ENCODE data around the gene HLA-DPB1.
A peak's percentile ranks its signal among the peaks of the same experiment; 100 is the strongest.
"Not testable (repeated sequence)": the region's sequence is repeated elsewhere in the genome, so short reads cannot be mapped to it uniquely, and the experiment has no call there.

The HLA-DPB1 gene

GRCh38 chr6:33075568-33076405 lies at the start of gene HLA-DPB1:
Gene HLA-DPB1, plus strand, starts transcription at chr6:33075990. Its CDS starts 52 bp downstream, at chr6:33076042.
- peak; percentile 28 for DNase-seq (ENCODE audit: low spot score)

GRCh38 chr6:33028220-33028849 lies 47.5 kb upstream of the HLA-DPB1 start:
- no peak for DNase-seq (ENCODE audit: low spot score)

- no peak for DNase-seq (ENCODE audit: low spot score)
Measured at GRCh38 chr6:33029328-33030184, 46.2 kb upstream of the HLA-DPB1 start.

- no peak for DNase-seq (ENCODE audit: low spot score)
Measured at GRCh38 chr6:33030245-33030644, 45.5 kb upstream of the HLA-DPB1 start.

- DNase-seq (ENCODE audit: low spot score): no peak
Measured at GRCh38 chr6:33034554-33034953, 41.2 kb upstream of the HLA-DPB1 start.

DNA sequence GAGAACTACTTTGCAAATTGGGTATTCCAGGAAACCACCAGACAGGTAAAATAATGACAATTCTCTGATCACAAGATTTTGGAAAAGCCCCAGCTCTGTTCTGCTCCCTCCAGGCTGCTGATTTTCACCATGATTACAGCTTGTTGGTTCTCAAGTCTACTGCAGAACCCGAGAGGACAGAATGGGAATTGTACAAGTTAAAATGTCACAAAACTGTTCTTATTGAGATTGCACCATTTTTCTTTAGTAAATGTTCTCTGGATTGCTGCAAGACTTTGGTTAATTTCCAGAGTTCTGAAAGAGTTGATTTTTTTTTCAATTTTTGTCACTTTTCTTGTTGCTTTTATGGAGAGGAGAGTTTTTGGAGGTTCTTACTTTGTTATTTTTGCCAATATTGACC lies 39.3 kb upstream of the HLA-DPB1 start:
- DNase-seq (ENCODE audit: low spot score): no peak

- DNase-seq (ENCODE audit: low spot score): no peak
Measured at GRCh38 chr6:33040157-33040556, 35.6 kb upstream of the HLA-DPB1 start.

DNA sequence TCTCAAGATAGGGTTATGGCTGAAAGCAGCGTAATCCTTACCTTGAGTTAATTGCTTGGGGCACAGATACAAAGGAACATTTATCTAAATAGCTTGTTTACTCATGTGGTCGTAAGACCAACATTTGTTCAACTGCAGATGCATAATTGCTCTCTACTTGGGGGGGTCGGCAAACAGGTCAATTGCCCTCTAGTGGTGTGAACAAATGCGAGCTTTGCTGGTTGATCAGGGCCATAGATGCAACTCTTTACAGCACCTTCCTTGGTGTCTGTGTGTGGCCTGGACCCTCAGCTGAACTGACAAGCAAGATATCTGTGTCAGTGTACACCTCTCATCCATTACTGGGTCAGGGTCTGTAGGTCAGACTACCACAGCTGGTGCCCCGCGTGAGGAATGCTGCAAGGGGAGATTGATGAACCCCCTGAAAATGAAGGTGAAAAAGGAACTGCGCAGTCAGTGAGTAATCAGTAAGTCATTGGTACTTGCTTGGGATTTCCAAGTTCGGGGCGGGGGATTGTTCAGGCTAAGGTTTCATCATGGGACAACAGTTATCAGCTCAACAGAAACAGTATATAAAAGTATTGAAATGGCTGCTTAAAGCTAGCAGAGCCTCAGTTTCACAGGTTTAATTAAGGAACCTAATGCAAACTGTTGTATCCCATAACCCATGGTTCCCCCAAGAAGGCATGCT lies 26.3 kb upstream of the HLA-DPB1 start:
- no peak for DNase-seq (ENCODE audit: low spot score)

DNA sequence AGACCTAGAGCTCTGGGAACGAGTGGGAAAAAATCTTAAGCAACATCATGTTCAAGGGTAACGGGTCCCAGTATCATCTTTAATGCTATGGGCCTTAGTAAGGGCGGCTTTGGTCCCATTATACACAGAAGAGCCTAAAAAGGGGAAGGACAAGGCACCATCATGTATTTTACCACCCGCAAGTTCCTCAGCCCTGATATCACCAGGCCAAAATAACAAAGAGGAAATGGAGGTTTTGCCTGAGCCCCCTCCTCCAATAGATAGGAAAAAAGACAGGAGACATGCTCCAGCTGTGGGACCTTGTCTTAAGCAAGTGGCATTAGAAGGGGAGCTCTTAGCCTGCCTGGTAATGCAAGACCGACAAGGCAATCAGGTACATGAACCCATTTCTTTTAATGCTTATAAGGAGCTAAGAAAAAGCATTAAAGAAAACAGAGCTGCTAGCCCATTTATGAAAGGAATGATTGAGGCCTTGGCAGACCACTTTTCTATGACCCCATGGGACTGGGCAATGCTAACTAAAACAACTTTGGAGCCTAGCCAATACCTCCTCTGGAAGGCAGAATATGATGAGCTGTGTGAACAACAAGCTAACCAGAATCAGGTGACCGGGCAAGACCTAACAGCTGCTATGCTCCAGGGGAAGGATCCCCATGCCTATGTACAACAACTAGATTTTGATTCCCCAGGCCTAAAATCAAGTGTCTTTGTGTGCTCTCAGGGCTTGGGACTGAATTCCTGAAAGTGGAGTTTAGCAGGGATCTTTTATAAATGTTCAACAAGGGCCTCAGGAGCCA lies 25.6 kb upstream of the HLA-DPB1 start:
- DNase-seq (ENCODE audit: low spot score): no peak

- no peak for DNase-seq (ENCODE audit: low spot score)
Measured at GRCh38 chr6:33052627-33053026, 23.2 kb upstream of the HLA-DPB1 start.

- DNase-seq (ENCODE audit: low spot score): no peak
Measured at GRCh38 chr6:33053230-33053629, 22.6 kb upstream of the HLA-DPB1 start.

DNA sequence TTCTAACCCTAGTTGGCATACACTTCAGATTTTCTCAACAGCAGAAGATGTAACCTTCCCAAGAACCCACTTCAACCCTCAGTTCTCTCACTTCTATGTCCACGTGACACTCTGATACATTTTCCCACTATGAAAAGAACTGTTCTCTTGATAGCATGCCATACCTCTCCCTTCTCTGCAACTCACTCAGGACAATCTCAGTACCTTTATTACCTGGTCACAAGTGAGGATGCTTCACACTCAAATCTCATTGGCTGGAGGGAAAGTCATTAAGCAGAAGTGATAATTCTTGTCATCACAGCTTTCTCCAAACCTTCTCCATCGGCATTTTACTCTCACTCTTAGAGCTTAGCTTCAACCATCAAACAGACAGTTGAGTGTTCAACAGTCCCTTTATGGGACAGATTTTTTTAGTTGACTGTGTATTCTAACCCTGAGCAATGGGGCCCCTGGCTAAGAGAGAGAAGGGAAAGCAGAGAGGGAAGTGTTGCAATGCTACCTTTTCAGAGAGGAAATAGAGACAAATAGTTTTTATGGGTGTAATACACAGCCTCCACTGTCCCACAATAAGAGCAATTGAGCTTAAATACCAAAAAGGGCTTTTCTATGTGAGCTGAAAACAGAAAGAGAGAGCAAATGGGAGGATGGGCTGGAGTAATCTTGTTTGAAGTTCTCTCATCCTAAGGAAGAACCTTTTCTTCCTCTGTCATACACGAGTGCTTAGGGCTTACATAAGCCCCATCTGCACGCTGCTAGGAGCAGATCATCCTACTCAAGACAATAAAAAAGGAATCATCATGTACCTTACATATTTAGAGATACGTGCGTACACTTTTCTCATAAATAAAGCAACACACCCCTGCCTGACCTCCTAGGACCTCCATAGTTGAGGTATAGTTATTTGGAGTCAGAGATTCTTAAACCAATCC lies 18.3 kb upstream of the HLA-DPB1 start:
- DNase-seq (ENCODE audit: low spot score): no peak

DNA sequence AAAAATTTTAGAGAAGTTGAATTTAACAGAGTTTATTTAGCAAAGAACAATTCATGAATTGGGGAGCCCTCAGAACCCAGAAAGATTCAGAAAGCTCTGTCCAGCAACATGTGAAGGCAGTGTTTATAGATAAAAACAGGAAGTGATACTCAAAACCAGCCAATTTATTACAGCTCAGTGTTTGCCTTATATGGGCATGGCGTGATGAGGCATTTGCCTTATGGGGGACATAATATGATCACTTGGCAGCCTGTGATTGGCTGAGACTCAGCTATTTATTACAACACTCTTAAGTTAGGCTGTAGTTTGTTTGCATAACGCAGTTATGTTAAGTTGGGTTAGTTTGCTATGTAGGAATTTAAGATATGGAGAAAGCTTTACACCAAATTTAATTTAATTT lies 13.8 kb upstream of the HLA-DPB1 start:
- DNase-seq (ENCODE audit: low spot score): no peak

DNA sequence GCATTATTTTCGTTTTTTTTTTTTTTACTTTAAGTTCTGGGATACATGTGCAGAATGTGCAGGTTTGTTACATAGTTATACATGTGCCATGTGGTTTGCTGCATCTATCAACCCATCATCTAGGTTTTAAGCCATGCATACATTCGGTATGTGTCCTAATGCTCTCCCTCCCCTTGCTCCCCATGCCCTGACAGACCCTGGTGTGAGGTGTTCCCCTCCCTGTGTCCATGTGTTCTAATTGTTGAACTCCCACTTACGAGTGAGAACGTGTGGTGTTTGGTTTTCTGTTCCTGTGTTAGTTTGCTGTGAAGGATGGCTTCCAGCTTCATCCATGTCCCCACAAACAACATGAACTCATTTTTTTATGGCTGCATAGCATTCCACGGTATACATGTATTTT lies 12.4 kb upstream of the HLA-DPB1 start:
- not testable (repeated sequence) for DNase-seq (ENCODE audit: low spot score)

DNA sequence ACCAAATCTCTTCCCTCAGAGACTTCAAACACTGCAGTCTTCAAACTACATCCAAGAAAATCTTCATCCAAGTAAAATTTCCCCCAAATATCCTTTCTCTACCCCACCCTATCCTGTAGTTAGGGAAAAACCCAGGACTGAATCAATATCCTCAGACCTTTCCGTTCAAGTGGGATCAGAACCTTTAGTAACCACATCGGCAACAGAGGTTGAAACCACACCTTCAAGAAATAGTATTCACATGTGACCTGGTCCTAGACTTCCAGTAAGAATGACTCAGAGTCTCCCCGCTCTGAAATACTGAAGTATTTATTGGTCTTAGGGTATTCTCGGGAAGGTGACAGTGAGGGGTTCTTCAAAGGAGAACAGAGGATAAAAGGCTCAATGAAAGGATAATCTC lies 11.1 kb upstream of the HLA-DPB1 start:
- no peak for DNase-seq (ENCODE audit: low spot score)

- no peak for DNase-seq (ENCODE audit: low spot score)
Measured at GRCh38 chr6:33065312-33065711, 10.5 kb upstream of the HLA-DPB1 start.

- no peak for DNase-seq (ENCODE audit: low spot score)
Measured at GRCh38 chr6:33066917-33067521, 8.8 kb upstream of the HLA-DPB1 start.

DNA sequence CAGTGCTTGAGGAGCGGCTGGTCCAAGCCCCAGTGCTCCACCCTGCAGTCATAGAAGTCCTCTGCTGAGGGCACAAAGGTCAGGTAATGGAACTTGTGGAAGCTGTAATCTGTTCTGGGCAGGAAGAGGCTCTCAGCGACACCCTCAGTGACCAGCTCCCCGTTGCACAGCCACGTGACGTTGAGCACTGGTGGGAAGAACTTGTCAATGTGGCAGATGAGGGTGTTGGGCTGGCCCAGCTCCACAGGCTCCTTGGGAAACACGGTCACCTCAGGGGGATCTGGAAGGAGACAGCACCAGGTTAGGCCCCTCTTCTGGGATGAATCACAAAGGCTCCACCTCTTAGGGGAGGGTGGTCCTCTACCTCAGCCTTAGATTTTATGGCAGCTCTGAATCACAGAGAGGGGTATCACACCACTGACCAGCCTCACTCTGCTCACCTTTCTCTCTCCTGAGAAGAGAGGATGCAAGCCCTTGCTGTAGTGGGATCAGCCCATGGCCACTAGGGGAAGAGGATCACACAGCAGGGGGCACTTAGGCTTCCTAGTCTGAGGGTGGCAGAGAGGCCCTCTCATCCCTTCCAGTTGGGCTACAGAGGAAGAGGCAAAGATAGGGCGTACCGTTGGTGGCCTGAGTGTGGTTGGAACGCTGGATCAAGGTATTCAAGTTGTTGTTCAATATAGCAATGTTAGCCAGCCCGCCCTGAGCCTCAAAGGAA lies 6.6 kb upstream of the HLA-DPB1 start:
- no peak for DNase-seq (ENCODE audit: low spot score)

DNA sequence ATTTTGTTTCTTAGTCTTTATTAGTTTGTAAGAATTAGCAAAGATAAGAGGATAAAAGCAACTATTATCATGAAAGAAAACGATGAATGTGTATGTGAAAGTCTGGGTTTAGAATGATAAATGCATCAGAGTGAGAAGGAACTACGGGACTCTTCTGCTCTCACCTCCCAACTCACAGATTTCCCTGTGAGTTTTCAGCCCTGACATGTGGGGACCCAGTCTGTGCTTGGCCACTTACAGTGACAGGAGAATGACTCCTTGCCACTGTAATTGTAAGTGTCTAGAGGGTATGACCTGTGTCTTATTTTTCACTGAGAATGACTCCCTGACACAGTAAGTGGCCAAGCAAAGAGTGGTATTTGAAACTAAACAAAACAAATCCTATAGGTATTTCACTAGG lies 4.9 kb upstream of the HLA-DPB1 start:
- DNase-seq (ENCODE audit: low spot score): no peak

Measured in HuH-7.5 (cell line).